Caco-2 (cell line): ENCODE results near the gene SLC2A9. TPM values are rescaled to one million over a fixed set of nuclear protein-coding genes. Genes with fewer than 3 reads are reported as not detected.
"Not testable (repeated sequence)": the region's sequence is repeated elsewhere in the genome, so short reads cannot be mapped to it uniquely, and the experiment has no call there.

Experiments
- BruUV-seq: library from RNA; stranded (reverse); fragments of 400-500 nt; replicated peaks from 2 replicates; lab custom pipeline; 2021; lab: Mats Ljungman, UMichigan
- CTCF ChIA-PET: fragments of 300-600 bp; sonication (Branson Sonifier 250); formaldehyde crosslinking; loops from one replicate; lab custom pipeline; 2022; ENCODE audit warnings: antibody characterized with exemption; lab: Charles Lee
- POLR2A ChIA-PET: fragments of 300-600 bp; sonication (Branson Sonifier 250); formaldehyde crosslinking; loops from one replicate; lab custom pipeline; 2022; ENCODE audit warnings: antibody characterized with exemption; lab: Charles Lee
- DNase-seq, 2 experiments: peaks; one replicate each; pipeline versions ENCODE4 v3.0.0 to v3.0.0-alpha.2; 2020 to 2022
- H3K27me3 ChIP-seq: replicated peaks from 2 replicates; pipeline ENCODE4 v1.6.0; 2011; ENCODE audit warnings: low read length; ENCODE audit not compliant: control insufficient read depth, insufficient read depth
- H3K36me3 ChIP-seq: 2 replicates; pipeline ENCODE4 v1.5.1; 2011; ENCODE audit warnings: low read length; ENCODE audit not compliant: control insufficient read depth, insufficient read depth
- H3K4me1 ChIP-seq: fragments of 250-450 bp; sonication (Bioruptor Pico); 2 replicates; pipeline ENCODE4 v1.5.1; 2020; ENCODE audit warnings: mild to moderate bottlenecking
- H3K4me3 ChIP-seq: 2 replicates; pipeline ENCODE4 v1.5.1; 2011; ENCODE audit warnings: low read depth, mild to moderate bottlenecking, control low read depth, low read length
- H3K9me3 ChIP-seq: fragments of 250-450 bp; sonication (Bioruptor Pico); 2 replicates; pipeline ENCODE4 v1.5.1; 2020; ENCODE audit warnings: mild to moderate bottlenecking, moderate library complexity
- H3K27ac Mint-ChIP-seq: one replicate; pipeline ENCODE4 v1.8.0; 2022; ENCODE audit warnings: mixed read lengths; ENCODE audit not compliant: unreplicated experiment
- H3K27me3 Mint-ChIP-seq: one replicate; pipeline ENCODE4 v1.8.0; 2022; ENCODE audit warnings: mixed read lengths; ENCODE audit not compliant: insufficient read depth, unreplicated experiment
- H3K36me3 Mint-ChIP-seq: one replicate; pipeline ENCODE4 v1.8.0; 2022; ENCODE audit warnings: mild to moderate bottlenecking, mixed read lengths; ENCODE audit not compliant: insufficient read depth, unreplicated experiment
- H3K4me1 Mint-ChIP-seq: one replicate; pipeline ENCODE4 v1.8.0; 2022; ENCODE audit warnings: low read depth, mixed read lengths; ENCODE audit not compliant: unreplicated experiment
- H3K4me3 Mint-ChIP-seq: one replicate; pipeline ENCODE4 v1.8.0; 2022; ENCODE audit warnings: mild to moderate bottlenecking, moderate library complexity, mixed read lengths; ENCODE audit not compliant: unreplicated experiment
- H3K9me3 Mint-ChIP-seq: one replicate; pipeline ENCODE4 v1.8.0; 2022; ENCODE audit warnings: mixed read lengths; ENCODE audit not compliant: unreplicated experiment
- CTCF ChIP-seq, 2 experiments: fragments of 200-600 bp in 1 of 2; IDR thresholded peaks; 1 replicate in 1 of 2; 2 replicates in 1 of 2; pipeline versions ENCODE4 v1.5.1 to v1.8.0; 2011 to 2022; ENCODE audit warnings: antibody characterized with exemption in 1 of 2, control low read depth in 1 of 2, inconsistent platforms in 1 of 2, low read depth in 1 of 2, low read length in 1 of 2, mild to moderate bottlenecking in 1 of 2, moderate library complexity in 1 of 2; ENCODE audit not compliant: insufficient read depth in 1 of 2, severe bottlenecking in 1 of 2, unreplicated experiment in 1 of 2
- intact Hi-C: fragments of 100-400 bp; cut with micrococcal nuclease; formaldehyde crosslinking; loops from one replicate; pipeline ENCODE4 v1.10.0; 2022; ENCODE audit not compliant: unreplicated experiment
- total RNA-seq: library from RNA; stranded (reverse); gene quantifications from 2 replicates; pipeline ENCODE4 v1.2.3, GENCODE V29; 2022

SLC2A9 gene
- total RNA-seq, 1 experiment from 2014 or later, result 21.0 TPM

GRCh38 chr4:9903317-9903716 is 118.0 kb downstream of the SLC2A9 start:
- Histone ChIP-seq H3K36me3 (no peaks in the 10 kb centered on the region), H3K27me3 (no peaks in the 10 kb centered on the region), H3K4me3 (no peak overlapping the region), H3K9me3 (no peaks in the 10 kb centered on the region), H3K4me1 (no peaks in the 10 kb centered on the region)
- Mint-ChIP-seq H3K27me3 (no peaks in the 10 kb centered on the region), H3K27ac (no peak overlapping the region), H3K4me1 (no peaks in the 10 kb centered on the region), H3K4me3 (no peak overlapping the region), H3K36me3 (no peaks in the 10 kb centered on the region), H3K9me3 (no peaks in the 10 kb centered on the region)
- BruUV-seq, result no TSS peak
- ChIA-PET CTCF (no interaction called here), POLR2A (no interaction called here)
- intact Hi-C loops, result no loop called here
- TF ChIP-seq CTCF (IDR thresholded peaks at IDR 0.05; ENCODE audit: insufficient read depth in 1 of 2, low read depth in 1 of 2, low read length in 1 of 2, severe bottlenecking in 1 of 2, unreplicated experiment in 1 of 2), result no peak
- no peak for DNase-seq

- H3K9me3 ChIP-seq, result no peaks in the 10 kb centered on the region
- no peak for TF ChIP-seq CTCF (IDR thresholded peaks at IDR 0.05; ENCODE audit: insufficient read depth in 1 of 2, low read depth in 1 of 2, low read length in 1 of 2, severe bottlenecking in 1 of 2, unreplicated experiment in 1 of 2)
- no peaks in the 10 kb centered on the region for H3K27me3 Mint-ChIP-seq
- H3K9me3 Mint-ChIP-seq, result no peaks in the 10 kb centered on the region
- intact Hi-C loops, result no loop called here
- BruUV-seq, result no TSS peak
- no peak overlapping the region for H3K4me3 ChIP-seq
- DNase-seq, result no peak
- no peaks in the 10 kb centered on the region for H3K36me3 Mint-ChIP-seq
- H3K36me3 ChIP-seq, result no peaks in the 10 kb centered on the region
- H3K4me1 ChIP-seq, result no peaks in the 10 kb centered on the region
- no peaks in the 10 kb centered on the region for H3K27me3 ChIP-seq
- H3K27ac Mint-ChIP-seq, result no peak overlapping the region
- ChIA-PET POLR2A (no interaction called here), CTCF (no interaction called here)
- H3K4me3 Mint-ChIP-seq, result no peak overlapping the region
- H3K4me1 Mint-ChIP-seq, result no peaks in the 10 kb centered on the region
These were observed 120.0 kb downstream of the SLC2A9 start for GRCh38 chr4:9901257-9901656.

GRCh38 chr4:9900633-9901032 is 120.7 kb downstream of the SLC2A9 start:
- H3K4me3 ChIP-seq, H3K36me3 ChIP-seq, H3K4me3 Mint-ChIP-seq, H3K36me3 Mint-ChIP-seq, POLR2A ChIA-PET, intact Hi-C loops, H3K4me1 Mint-ChIP-seq, H3K9me3 Mint-ChIP-seq, H3K4me1 ChIP-seq, H3K27me3 ChIP-seq, DNase-seq, H3K27me3 Mint-ChIP-seq, BruUV-seq, H3K9me3 ChIP-seq, H3K27ac Mint-ChIP-seq, CTCF ChIA-PET: not testable (repeated sequence)
